Naive thymus-derived CD4-positive, alpha-beta T cell (primary cell): Measurements from ENCODE around the gene GPHN. TPM values are rescaled to one million over a fixed set of nuclear protein-coding genes. Genes with fewer than 3 reads are reported as not detected.
"Not testable (repeated sequence)": the region's sequence is repeated elsewhere in the genome, so short reads cannot be mapped to it uniquely, and the experiment has no call there.

Experiments used
- ATAC-seq: fragments of 150-1000 bp; cut with Tn5 transposase; 2 replicates; pipeline ENCODE4 v1.10.0; 2021; ENCODE audit warnings: mild to moderate bottlenecking, moderate library complexity
- CTCF ChIA-PET: fragments of 350-600 bp; sonication (Branson Sonifier 250); formaldehyde crosslinking; loops from one replicate; lab custom pipeline; 2021; ENCODE audit warnings: antibody characterized with exemption; lab: Charles Lee
- POLR2A ChIA-PET: fragments of 350-600 bp; sonication (Branson Sonifier 250); formaldehyde crosslinking; loops from one replicate; lab custom pipeline; 2021; ENCODE audit warnings: antibody characterized with exemption, inconsistent platforms; lab: Charles Lee
- DNase-seq, 9 donors: peaks; one replicate each; pipeline versions ENCODE4 v3.0.0 to v3.0.0-alpha.2; 2020 to 2022; ENCODE audit warnings: mixed read lengths in 1 of 9
- H3K27ac ChIP-seq: one replicate; pipeline ENCODE4 v1.7.0; 2013; ENCODE audit warnings: mild to moderate bottlenecking, low read depth, low read length, moderate library complexity
- H3K27me3 ChIP-seq, 2 donors: one replicate each; pipeline ENCODE4 v1.7.0; 2013; ENCODE audit warnings: low read length in 2 of 2, mild to moderate bottlenecking in 2 of 2, moderate library complexity in 2 of 2; ENCODE audit not compliant: control insufficient read depth in 2 of 2, insufficient read depth in 2 of 2
- H3K36me3 ChIP-seq, 3 experiments: 1 replicate in 2 of 3; 2 replicates in 1 of 3; pipeline ENCODE4 v1.7.0; 2013; ENCODE audit warnings: low read length in 3 of 3, mild to moderate bottlenecking in 3 of 3, moderate library complexity in 1 of 3; ENCODE audit not compliant: insufficient read depth in 3 of 3, control insufficient read depth in 2 of 3
- H3K4me1 ChIP-seq, 2 donors: one replicate each; pipeline ENCODE4 v1.7.0; 2013; ENCODE audit warnings: low read length in 2 of 2, mild to moderate bottlenecking in 2 of 2, moderate library complexity in 1 of 2; ENCODE audit not compliant: control insufficient read depth in 2 of 2, insufficient read depth in 2 of 2
- H3K4me3 ChIP-seq: 2 replicates; pipeline ENCODE4 v1.7.0; 2013; ENCODE audit warnings: mild to moderate bottlenecking, low read length
- H3K9me3 ChIP-seq, 3 experiments: 1 replicate in 2 of 3; 2 replicates in 1 of 3; pipeline ENCODE4 v1.7.0; 2013; ENCODE audit warnings: low read length in 3 of 3; ENCODE audit not compliant: control insufficient read depth in 2 of 3
- H3K27ac Mint-ChIP-seq, 9 donors: one replicate each; pipeline ENCODE4 v1.8.0; 2020 to 2022; ENCODE audit warnings: mixed read lengths in 9 of 9, mild to moderate bottlenecking in 8 of 9, moderate library complexity in 5 of 9, inconsistent platforms in 2 of 9
- H3K27me3 Mint-ChIP-seq, 5 donors: one replicate each; pipeline ENCODE4 v1.8.0; 2021 to 2022; ENCODE audit warnings: mixed read lengths in 5 of 5, mild to moderate bottlenecking in 1 of 5
- H3K36me3 Mint-ChIP-seq, 5 donors: one replicate each; pipeline ENCODE4 v1.8.0; 2020 to 2022; ENCODE audit warnings: mixed read lengths in 5 of 5, mild to moderate bottlenecking in 3 of 5, inconsistent platforms in 1 of 5
- H3K4me1 Mint-ChIP-seq, 7 donors: one replicate each; pipeline ENCODE4 v1.8.0; 2020 to 2022; ENCODE audit warnings: mixed read lengths in 7 of 7, mild to moderate bottlenecking in 3 of 7, inconsistent platforms in 1 of 7
- H3K4me3 Mint-ChIP-seq, 10 donors: one replicate each; pipeline ENCODE4 v1.8.0; 2020 to 2022; ENCODE audit warnings: mild to moderate bottlenecking in 10 of 10, mixed read lengths in 10 of 10, moderate library complexity in 6 of 10, inconsistent platforms in 2 of 10
- H3K9me3 Mint-ChIP-seq, 11 donors: one replicate each; pipeline ENCODE4 v1.8.0; 2020 to 2022; ENCODE audit warnings: mixed read lengths in 11 of 11, mild to moderate bottlenecking in 4 of 11, inconsistent platforms in 1 of 11, moderate library complexity in 1 of 11
- intact Hi-C, 2 donors: fragments of 100-400 bp; cut with micrococcal nuclease; formaldehyde crosslinking; loops; one replicate each; pipeline ENCODE4 v1.15.1; 2023
- polyA plus RNA-seq, 2 donors: library from polyadenylated mRNA; unstranded; fragments of 300-500 nt; fragmentation: Illumina TruSeq; gene quantifications; one replicate each; pipeline ENCODE4 v1.2.3, GENCODE V29; 2021
- total RNA-seq, 6 experiments: library from RNA in 5 of 6; stranded (reverse) in 5 of 6; gene quantifications; 1 replicate in 5 of 6; 2 replicates in 1 of 6; pipeline ENCODE4 v1.2.3 and lab custom pipeline; 2021 to 2026

Gene GPHN
- total and polyA plus RNA-seq, 7 experiments from 2014 or later, result 6.0 to 28.1 (median 14.3) TPM

- peak overlapping the region in 8 of 10 donors; percentile 0 to 65 (median 44) for H3K4me3 Mint-ChIP-seq
- H3K4me3 ChIP-seq, ATAC-seq, DNase-seq, H3K27me3 Mint-ChIP-seq, POLR2A ChIA-PET, H3K36me3 ChIP-seq, H3K9me3 ChIP-seq, H3K4me1 ChIP-seq, H3K27me3 ChIP-seq, H3K27ac ChIP-seq: not testable (repeated sequence)
- intact Hi-C loops, result loop anchor here in 1 of 2 donors (10.0 kb wide), 1 partner anchor 49 kb away; no protein-coding TSS in a partner anchor
- peak overlapping the region in 3 of 9 donors; percentile 8 to 18 (median 16) for H3K27ac Mint-ChIP-seq
- peaks cover 0 to 38% (median 14%) of the 10 kb centered on the region in 11 donors for H3K9me3 Mint-ChIP-seq
- peaks cover 7 to 40% (median 22%) of the 10 kb centered on the region in 5 donors for H3K36me3 Mint-ChIP-seq
- H3K4me1 Mint-ChIP-seq, result peaks cover 18 to 47% (median 40%) of the 10 kb centered on the region in 7 donors
- CTCF ChIA-PET, result interaction anchor here (0.7 kb wide), 1 partner anchor 15 kb away, joined by 3 read pairs; no protein-coding TSS in a partner anchor
Observed at GRCh38 chr14:66714291-66714690, 206.3 kb downstream of the GPHN start.

GRCh38 chr14:66715313-66715712 is 207.4 kb downstream of the GPHN start:
- intact Hi-C loops, result loop anchor here in 1 of 2 donors (10.0 kb wide), 1 partner anchor 51 kb away; no protein-coding TSS in a partner anchor
- Mint-ChIP-seq H3K27ac (peak overlapping the region in 4 of 9 donors; percentile 1 to 59 (median 10)), H3K4me3 (peak overlapping the region in 9 of 10 donors; percentile 26 to 73 (median 61)), H3K4me1 (peaks cover 18 to 47% (median 40%) of the 10 kb centered on the region in 7 donors), H3K9me3 (peaks cover 0 to 38% (median 14%) of the 10 kb centered on the region in 11 donors), H3K36me3 (peaks cover 7 to 45% (median 26%) of the 10 kb centered on the region in 5 donors)
- H3K36me3 ChIP-seq, H3K4me3 ChIP-seq, H3K9me3 ChIP-seq, H3K27me3 Mint-ChIP-seq, ATAC-seq, H3K27me3 ChIP-seq, H3K27ac ChIP-seq, DNase-seq, POLR2A ChIA-PET, CTCF ChIA-PET, H3K4me1 ChIP-seq: not testable (repeated sequence)

GRCh38 chr14:66716227-66716626 is 208.3 kb downstream of the GPHN start:
- peaks cover 0 to 4% of the 10 kb centered on the region in 2 donors for H3K4me1 ChIP-seq
- Mint-ChIP-seq H3K9me3 (peaks cover 0 to 37% (median 14%) of the 10 kb centered on the region in 11 donors), H3K4me3 (peak overlapping the region in 1 of 10 donors; percentile 61), H3K36me3 (peaks cover 7 to 45% (median 26%) of the 10 kb centered on the region in 5 donors), H3K4me1 (peaks cover 18 to 47% (median 40%) of the 10 kb centered on the region in 7 donors), H3K27ac (peak overlapping the region in 1 of 9 donors; percentile 24), H3K27me3 (peaks cover 0 to 5% (median 0%) of the 10 kb centered on the region in 5 donors)
- ChIA-PET POLR2A (no interaction called here), CTCF (no interaction called here)
- no peak overlapping the region for H3K4me3 ChIP-seq
- H3K27ac ChIP-seq, result no peak overlapping the region
- H3K27me3 ChIP-seq, result no peaks in the 10 kb centered on the region
- no peak for DNase-seq
- H3K9me3 ChIP-seq, result no peaks in the 10 kb centered on the region
- intact Hi-C loops, result loop anchor here in 1 of 2 donors (10.0 kb wide), 1 partner anchor 51 kb away; no protein-coding TSS in a partner anchor
- no peak for ATAC-seq
- H3K36me3 ChIP-seq, result no peaks in the 10 kb centered on the region

GRCh38 chr14:66717561-66718140 is 209.7 kb downstream of the GPHN start:
- ChIA-PET CTCF (no interaction called here), POLR2A (no interaction called here)
- Mint-ChIP-seq H3K27me3 (peaks cover 0 to 5% (median 0%) of the 10 kb centered on the region in 5 donors), H3K9me3 (peaks cover 0 to 26% (median 7%) of the 10 kb centered on the region in 11 donors), H3K4me1 (peaks cover 18 to 47% (median 39%) of the 10 kb centered on the region in 7 donors), H3K27ac (peak overlapping the region in 1 of 9 donors; percentile 4), H3K36me3 (peaks cover 7 to 40% (median 26%) of the 10 kb centered on the region in 5 donors), H3K4me3 (no peak overlapping the region)
- ATAC-seq (no peak), DNase-seq (no peak)
- no peak overlapping the region for H3K4me3 ChIP-seq
- H3K4me1 ChIP-seq, result peaks cover 0 to 4% of the 10 kb centered on the region in 2 donors
- H3K27me3 ChIP-seq, result no peaks in the 10 kb centered on the region
- intact Hi-C loops, result loop anchor here in 1 of 2 donors (10.0 kb wide), 1 partner anchor 53 kb away; no protein-coding TSS in a partner anchor
- no peaks in the 10 kb centered on the region for H3K36me3 ChIP-seq
- no peak overlapping the region for H3K27ac ChIP-seq
- no peaks in the 10 kb centered on the region for H3K9me3 ChIP-seq

- Histone ChIP-seq H3K36me3 (no peaks in the 10 kb centered on the region), H3K27me3 (no peaks in the 10 kb centered on the region), H3K4me3 (no peak overlapping the region), H3K9me3 (peaks cover 0 to 7% (median 0%) of the 10 kb centered on the region in 3 experiments), H3K4me1 (no peaks in the 10 kb centered on the region), H3K27ac (no peak overlapping the region)
- H3K4me3 Mint-ChIP-seq, result no peak overlapping the region
- no peaks in the 10 kb centered on the region for H3K27me3 Mint-ChIP-seq
- intact Hi-C loops, result no loop called here
- H3K4me1 Mint-ChIP-seq, result peaks cover 0 to 4% (median 0%) of the 10 kb centered on the region in 7 donors
- CTCF ChIA-PET, result no interaction called here
- H3K27ac Mint-ChIP-seq, result no peak overlapping the region
- POLR2A ChIA-PET, result no interaction called here
- H3K36me3 Mint-ChIP-seq, result peaks cover 8 to 42% (median 36%) of the 10 kb centered on the region in 5 donors
- H3K9me3 Mint-ChIP-seq, result peaks cover 8 to 42% (median 22%) of the 10 kb centered on the region in 11 donors
- DNase-seq, result no peak
- no peak for ATAC-seq
Observed at GRCh38 chr14:66724996-66725395, 217.0 kb downstream of the GPHN start.

GRCh38 chr14:66731298-66731697 is 223.4 kb downstream of the GPHN start:
- H3K4me3 ChIP-seq, ATAC-seq, POLR2A ChIA-PET, CTCF ChIA-PET, H3K36me3 ChIP-seq, H3K4me3 Mint-ChIP-seq, intact Hi-C loops, H3K27me3 ChIP-seq, H3K4me1 Mint-ChIP-seq, H3K27ac ChIP-seq, H3K4me1 ChIP-seq, DNase-seq, H3K27me3 Mint-ChIP-seq, H3K27ac Mint-ChIP-seq: not testable (repeated sequence)
- peaks cover 0 to 14% (median 0%) of the 10 kb centered on the region in 3 experiments for H3K9me3 ChIP-seq
- peaks cover 17 to 58% (median 32%) of the 10 kb centered on the region in 11 donors for H3K9me3 Mint-ChIP-seq
- H3K36me3 Mint-ChIP-seq, result peaks cover 15 to 48% (median 35%) of the 10 kb centered on the region in 5 donors
